ENCODE results near the gene GOLGA6L9.
"Not testable (repeated sequence)": the region's sequence is repeated elsewhere in the genome, so short reads cannot be mapped to it uniquely, and the experiment has no call there.

DNA sequence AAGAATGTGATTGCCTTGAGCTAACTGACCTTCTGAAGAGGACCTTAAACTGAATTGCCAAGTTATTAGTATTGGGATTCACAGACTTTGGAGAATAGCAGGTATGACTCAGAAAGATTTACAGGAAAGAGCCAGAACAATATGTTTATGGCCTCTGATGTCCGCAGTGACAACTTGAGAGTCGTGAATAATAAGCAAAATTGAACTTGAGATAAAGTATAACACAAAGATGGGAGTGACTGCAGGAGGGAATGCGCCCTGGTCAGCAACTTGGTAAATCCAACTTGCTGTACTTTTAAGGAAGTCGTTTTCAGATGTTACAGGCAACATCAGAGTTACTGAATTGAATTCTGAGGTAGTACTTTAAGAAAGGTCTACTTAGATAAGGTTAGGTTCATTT is 19.3 kb upstream of the GOLGA6L9 start:
- not testable (repeated sequence) for TF ChIP-seq POLR2A, POLR2AphosphoS5 (IDR thresholded peaks at IDR 0.05; ENCODE audit: low read depth, low read length)

All from GM12892 (cell line).